NCI-H446 treated with DMSO at 0.1 percent for 48 hours (cell line): ENCODE data around the gene GABRD.

Experiments used
- DNase-seq: peaks from one replicate; lab custom pipeline; 2025; lab: John Stamatoyannopoulos, UW

Gene GABRD

DNA sequence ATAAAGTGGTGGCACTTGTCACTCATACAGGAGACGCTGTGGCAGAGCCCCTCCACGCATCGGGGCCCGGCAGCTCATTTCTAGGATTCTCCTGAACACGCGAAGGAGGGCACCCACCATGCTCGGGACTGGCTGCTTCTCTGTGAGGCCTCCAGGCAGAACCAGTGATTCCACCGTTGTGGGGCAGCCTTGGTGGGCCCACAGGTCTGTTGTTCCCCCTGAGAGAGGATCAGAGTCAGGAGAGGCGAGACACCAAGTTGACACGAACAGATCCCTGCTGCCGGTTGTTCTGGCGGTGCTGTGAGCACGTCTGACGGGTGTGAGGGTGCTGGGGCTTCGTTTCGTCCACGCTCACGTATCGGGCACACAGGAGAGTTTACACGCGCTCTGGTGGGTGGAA, 57.7 kb downstream of the GABRD start:
- no peak for DNase-seq

GRCh38 chr1:2078170-2078569, 59.0 kb downstream of the GABRD start:
- no peak for DNase-seq

DNA sequence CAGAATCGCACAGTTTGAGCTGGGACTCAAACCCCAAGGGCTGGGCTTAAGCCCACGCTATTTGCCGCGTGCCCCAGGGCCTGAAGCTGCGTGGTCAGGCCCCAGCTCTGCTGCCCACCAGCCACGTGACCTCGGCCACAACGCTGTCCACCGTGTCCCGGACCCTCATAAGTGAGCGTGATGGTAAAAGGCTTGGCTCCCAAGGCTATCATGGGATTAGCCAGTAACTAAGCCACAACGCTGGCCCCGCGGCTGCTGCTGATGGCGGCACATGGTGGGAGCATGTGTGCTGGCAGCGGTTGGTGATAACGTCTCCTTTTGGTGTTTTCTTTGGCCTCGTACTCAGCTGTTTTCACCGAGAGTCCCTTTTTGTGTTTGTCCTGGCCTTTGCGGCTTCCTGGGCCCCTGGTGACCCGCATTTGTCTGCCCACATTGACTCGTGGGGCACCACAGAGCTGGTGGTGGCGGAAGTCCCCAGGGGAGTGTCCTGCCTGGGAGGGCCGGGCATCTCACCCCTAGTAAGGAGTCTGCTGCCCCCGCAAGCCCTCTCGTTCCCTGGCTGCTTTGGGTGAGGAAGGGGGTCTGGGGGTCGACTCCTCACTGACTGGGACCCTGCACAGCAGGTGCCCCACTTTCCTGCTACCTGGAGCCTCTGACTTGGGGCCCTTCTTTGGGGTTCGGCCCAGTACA, 60.4 kb downstream of the GABRD start:
- no peak for DNase-seq

GRCh38 chr1:2080140-2080539, 61.0 kb downstream of the GABRD start:
- DNase-seq = no peak
